GM18505 (cell line): ENCODE data around the gene KCNG3.

Source experiments
- ATAC-seq: cut with Tn5 transposase; IDR thresholded peaks from one replicate; pipeline ENCODE4 v1.9.1; 2021; ENCODE audit not compliant: unreplicated experiment
- POLR2A ChIP-seq: IDR thresholded peaks from 4 replicates; pipeline ENCODE4 v1.6.1; 2011; ENCODE audit warnings: borderline replicate concordance; ENCODE audit not compliant: insufficient read depth, insufficient read length; ENCODE audit errors: extremely low read depth

The KCNG3 gene, protein sequence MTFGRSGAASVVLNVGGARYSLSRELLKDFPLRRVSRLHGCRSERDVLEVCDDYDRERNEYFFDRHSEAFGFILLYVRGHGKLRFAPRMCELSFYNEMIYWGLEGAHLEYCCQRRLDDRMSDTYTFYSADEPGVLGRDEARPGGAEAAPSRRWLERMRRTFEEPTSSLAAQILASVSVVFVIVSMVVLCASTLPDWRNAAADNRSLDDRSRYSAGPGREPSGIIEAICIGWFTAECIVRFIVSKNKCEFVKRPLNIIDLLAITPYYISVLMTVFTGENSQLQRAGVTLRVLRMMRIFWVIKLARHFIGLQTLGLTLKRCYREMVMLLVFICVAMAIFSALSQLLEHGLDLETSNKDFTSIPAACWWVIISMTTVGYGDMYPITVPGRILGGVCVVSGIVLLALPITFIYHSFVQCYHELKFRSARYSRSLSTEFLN

DNA sequence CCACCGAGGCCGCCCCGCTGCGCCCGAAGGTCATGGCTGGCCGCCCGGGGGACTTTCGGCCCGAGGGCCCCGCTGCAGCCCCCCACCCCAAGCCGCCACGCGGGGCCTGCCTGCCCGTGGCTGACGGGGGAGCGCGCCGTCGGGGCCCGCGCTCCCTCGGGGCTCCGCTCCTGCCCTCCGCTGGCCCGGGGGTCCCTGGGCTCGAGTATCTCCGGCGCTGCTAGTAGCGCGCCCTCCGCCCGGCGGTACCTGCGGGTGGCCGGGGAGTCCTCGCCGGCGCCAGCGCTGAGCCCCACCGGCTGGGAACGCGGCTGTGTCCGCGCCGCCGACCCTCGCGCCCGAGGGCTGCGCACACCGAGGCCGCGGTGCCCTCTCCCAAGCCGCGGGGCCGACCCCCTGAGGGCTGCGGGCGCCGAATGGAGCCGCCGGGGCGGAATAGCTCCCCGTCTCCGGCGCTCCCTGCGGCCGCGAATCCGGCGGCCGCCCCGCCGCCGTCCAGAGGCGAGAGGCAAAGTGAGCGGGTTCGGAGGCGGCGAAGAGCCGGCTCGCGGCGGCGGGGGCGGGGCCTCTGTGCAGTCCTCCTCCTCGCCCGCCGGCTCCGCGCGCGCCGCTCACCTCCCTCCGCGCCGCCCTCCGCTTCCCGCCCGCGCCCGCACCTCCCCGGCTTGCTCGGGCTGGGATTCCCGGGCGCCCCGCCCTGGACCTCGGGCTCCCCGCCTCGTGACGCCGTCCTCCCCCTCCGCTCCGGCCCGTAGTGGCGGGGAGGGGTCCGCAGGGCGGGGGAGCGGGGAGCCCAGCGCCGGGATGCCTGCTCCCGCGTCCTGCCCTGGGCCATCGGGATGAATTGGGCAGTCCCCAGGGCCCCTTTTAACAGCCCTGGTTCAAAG is at the start of gene KCNG3:
TSS of gene KCNG3 (minus strand) at position 515 of the 887 bp plus-strand sequence. CDS start at position 34, 481 bp downstream.
- ATAC-seq: peak; percentile 64
- TF ChIP-seq POLR2A: no peak

DNA sequence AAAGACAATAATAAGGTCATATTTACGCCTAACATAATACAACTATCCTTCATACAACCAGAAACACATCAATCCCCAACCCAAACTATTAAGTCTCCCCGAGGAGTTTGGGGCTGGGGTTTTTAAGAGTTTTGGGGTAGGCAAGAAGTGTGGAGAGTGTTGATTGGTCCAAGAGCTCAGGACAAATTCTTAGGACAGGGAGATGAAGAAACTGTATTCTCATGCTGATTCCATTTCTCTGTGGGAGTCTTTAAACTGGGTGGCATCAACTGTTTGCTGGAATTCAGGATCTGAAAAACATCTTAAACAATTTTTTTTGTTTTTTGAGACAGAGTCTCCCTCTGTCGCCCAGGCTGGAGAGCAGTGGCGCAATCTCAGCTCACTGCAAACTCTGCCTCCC is 49.1 kb upstream of the KCNG3 start:
- no peak for TF ChIP-seq POLR2A
- ATAC-seq: no peak

DNA sequence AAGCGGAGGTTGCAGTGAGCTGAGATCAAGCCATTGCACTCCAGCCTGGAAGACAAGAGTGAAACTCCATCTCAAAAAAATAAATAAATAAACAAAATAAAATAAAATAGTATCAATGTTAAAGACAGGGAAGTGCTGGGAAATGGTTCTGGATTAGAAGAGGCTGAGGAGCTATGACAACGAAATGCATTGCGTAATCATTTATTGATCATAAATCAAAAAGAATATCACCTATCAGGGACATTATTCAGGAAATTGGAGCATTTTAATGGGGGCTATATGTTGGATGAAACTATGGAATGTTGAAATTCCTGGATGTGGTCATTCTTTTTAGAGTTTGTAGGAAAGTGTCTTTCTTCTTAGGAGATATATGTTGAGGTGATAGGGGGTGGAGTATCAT is 43.7 kb upstream of the KCNG3 start:
- TF ChIP-seq POLR2A: no peak
- no peak for ATAC-seq

DNA sequence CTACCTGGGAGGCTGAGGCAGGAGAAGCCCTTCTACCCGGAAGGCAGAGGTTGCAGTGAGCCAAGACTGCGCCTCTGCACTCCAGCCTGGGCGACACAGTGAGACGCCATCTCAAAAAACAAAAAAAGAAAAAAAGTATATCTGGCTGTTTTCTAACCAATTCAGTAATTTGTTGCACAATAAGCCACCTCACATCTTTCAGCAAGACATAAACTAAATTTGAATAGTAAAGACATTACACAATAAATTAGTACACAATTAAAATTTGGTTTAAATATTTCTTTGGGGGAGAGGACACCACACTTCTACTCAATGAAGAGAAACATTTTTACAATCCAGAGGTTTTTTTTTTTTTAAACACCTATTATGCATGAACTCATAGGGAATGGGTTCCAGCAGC is 38.6 kb upstream of the KCNG3 start:
- no peak for ATAC-seq
- no peak for TF ChIP-seq POLR2A

DNA sequence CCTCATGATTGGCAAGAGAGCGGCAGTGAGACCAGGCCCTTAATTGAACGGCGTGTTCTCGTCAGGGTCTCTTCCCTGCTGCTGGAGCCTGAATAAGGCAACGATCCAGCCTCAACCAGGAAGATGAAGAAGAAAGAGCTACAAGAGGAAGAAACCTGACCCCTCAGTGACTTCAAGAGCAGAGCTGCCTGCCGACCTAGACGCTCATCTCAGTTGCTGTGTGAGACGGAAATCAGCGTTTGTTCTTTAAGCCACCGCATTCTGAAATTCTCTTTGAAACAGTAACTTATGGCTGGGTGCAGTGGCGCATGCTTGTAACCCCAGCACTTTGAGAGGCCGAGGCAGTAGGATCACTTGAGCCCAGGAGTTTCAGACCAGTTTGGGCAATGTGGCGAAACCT is 29.6 kb upstream of the KCNG3 start:
- no peak for TF ChIP-seq POLR2A
- ATAC-seq: no peak

DNA sequence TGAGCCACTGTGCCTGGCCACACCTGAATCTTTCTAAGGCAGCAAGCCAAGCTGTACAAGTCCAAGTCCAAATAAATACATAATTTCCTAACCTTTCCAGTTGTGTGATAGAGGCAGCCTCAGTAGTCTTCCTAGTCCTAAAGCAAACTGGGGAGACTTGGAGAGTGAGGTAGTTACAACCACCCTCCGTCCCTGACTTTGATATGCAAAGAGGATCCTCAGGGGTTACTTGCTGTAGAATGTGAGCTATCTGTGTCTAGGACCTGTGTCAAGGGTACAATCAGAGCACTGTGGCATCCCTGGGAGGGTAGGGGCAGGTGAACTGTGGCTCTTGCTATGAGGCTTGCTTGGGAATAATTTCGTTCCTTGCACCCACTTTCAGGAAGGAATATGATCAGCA is 28.3 kb upstream of the KCNG3 start:
- no peak for TF ChIP-seq POLR2A
- no peak for ATAC-seq

DNA sequence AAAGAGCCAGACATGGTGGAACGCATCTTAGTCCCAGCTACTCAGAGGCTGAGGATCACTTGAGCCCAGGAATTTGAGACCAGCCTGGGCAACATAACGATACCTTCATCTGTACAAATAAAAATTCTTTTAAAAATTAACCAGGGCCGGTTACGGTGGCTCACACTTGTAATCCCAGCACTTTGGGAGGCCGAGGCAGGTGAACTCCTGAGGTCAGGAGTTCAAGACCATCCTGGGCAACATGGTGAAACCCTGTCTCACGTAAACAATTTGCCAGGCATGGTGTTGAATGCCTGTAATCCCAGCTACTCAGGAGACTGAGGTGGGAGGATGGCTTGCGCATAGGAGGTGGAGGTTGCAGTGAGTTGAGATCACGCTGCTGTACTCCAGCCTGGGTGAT is 25.8 kb upstream of the KCNG3 start:
- ATAC-seq: no peak
- no peak for TF ChIP-seq POLR2A

DNA sequence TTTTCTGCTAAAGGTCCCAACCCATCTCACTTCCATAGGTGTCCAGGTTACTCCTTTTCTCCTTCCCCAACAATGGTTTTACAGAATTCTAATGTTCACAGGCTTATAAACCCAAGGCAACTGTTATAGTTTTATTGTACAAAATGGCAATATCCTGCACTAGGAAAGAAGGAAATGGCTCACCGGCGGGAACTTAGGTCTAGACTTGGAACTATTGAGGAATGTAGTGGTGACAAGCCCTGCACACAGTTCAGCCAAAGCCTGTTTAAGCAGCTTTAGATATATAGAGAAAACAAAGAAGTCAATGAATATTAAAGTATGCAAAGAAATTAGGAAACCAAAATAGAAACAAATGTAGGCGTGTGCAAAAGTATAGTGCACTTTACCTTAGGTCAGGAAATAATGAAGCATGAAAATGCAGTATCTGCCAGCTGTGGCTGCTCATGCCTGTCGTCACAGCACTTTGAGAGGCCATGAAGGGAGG is 22.7 kb upstream of the KCNG3 start:
- no peak for ATAC-seq
- no peak for TF ChIP-seq POLR2A

DNA sequence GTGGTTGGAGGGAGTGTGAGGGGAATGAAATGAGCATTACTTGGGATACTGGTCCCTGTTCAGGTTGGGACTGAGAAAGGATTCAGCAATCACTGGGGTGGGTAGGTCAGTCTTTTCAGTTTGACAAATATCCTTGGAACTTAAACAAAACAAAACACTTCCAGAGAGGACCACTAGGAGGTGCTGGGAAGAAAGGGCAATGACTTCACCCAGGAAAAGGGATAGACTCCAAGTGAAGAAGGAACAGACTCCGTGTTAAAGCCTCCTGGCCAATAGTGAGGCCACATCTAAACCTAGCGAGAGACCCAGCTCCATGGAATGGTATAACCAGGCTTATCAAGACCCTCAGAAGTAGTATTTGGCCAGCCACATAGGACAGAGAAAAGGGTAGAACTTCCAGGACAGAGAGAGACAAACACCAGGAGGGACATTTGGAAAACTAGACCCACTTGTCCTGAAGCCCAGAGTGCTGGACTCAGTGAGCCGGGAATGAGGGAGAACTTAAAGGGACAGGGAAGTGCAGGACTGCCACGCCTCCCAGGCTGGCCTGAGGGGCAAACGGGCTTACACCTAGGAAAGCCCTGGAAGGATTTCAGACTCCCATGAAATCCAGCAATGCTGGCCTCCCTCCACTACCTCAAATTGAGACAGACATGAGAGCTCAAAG is 19.6 kb upstream of the KCNG3 start:
- TF ChIP-seq POLR2A: no peak
- no peak for ATAC-seq

DNA sequence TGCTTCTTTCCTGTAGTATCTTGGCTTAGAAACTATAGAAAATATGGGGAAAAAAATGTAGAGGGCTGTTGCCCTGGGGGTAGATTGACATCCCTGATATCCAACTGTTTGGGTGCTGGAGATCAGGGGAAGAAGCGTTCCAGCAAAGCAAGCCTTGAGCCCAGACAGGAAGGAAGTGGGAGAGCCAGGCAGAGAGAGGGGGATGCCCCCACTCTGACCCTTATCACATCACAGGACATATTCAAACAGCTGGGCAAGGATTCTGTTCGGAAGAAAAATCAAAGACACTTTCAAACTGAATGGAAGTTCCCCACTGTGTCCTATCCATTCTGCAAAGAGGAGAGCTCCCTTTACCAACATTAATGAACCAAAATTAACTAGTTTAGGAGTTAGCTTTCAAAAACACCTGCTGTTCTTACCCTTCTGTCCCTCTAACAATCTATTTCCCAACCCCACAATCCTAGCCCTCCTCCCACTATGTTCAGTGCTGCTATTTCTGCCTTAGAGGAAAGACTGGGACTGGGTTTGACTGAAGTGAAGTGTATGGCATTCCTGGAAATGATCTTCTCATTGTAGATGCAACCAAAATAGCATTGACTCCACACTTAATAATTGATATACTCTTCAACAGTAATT is 16.9 kb upstream of the KCNG3 start:
- no peak for TF ChIP-seq POLR2A
- no peak for ATAC-seq

DNA sequence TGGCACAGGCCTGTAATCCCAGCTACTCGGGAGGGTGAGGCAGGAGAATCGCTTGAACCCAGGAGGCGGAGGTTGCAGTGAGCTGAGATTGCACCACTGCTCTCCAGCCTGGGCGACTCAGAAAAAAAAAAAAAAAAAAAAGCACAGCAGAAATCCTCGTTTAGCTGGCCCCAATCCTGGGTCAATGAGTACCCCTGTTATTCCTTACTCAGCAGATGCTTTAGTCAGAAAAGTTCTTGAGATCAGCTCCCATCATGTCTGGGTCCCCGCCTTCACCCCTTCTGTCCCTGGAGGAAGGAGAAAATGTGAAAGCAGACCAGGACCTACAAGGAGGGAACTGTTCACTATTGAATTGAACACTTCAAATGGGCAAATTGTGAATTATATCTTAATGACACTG is 16.4 kb upstream of the KCNG3 start:
- ATAC-seq: no peak
- no peak for TF ChIP-seq POLR2A

DNA sequence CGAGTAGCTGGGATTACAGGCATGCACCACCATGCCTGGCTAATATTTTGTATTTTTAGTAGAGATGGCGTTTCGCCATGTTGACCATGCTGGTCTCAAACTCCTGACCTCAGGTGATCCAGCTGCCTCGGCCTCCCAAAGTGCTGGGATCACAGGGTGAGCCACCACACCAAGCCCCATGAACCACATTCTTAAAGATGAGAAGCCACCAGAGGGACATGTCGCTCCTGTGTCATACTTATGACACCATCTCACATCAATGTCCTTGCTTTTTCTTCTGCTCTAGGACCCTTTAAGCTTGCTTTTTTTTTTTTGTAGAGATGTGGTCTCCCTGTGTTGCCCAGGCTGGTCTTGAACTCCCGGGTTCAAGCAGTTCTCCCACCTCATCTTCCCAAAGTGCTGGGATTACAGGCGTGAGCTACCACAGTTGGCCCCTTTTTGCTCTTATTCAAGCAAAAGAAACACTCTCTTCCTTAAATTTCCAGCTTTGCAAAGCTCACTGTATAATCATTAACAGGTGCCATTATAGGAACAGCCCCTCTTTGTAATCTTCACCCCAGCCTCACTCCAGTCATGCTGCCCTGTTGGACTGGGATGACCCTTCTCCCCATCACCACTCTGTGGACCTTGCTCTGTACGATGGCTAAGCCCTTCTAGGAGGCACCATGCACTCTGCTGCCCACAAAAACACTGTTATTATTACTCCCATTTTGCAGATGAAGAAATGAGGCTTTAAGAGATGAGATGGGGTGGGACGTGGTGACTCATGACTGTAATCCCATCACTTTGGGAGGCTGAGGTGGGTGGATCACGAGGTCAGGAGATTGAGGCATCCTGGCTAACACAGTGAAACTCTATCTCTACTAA is 10.8 kb upstream of the KCNG3 start:
- no peak for TF ChIP-seq POLR2A
- no peak for ATAC-seq
